ENCODE measurements around the gene EFHD1.
"Not testable (repeated sequence)": the region's sequence is repeated elsewhere in the genome, so short reads cannot be mapped to it uniquely, and the experiment has no call there.

EFHD1 gene

GRCh38 chr2:232689152-232689910 lies 55.9 kb downstream of the EFHD1 start:
- TF ChIP-seq CTCF (IDR thresholded peaks at IDR 0.05; ENCODE audit: low read depth, low read length, missing control alignments), result no peak
- no peak for DNase-seq (ENCODE audit: low read depth)

GRCh38 chr2:232691117-232691516 lies 57.7 kb downstream of the EFHD1 start:
- not testable (repeated sequence) for DNase-seq (ENCODE audit: low read depth); H3K4me3 ChIP-seq (ENCODE audit: low read depth, low read length)

More at GRCh38 chr2:232689152-232689910, 55.9 kb downstream of the EFHD1 start:
- no peak overlapping the region for H3K4me3 ChIP-seq (ENCODE audit: low read depth, low read length)

- no peak for DNase-seq (ENCODE audit: low read depth)
- no peak overlapping the region for H3K4me3 ChIP-seq (ENCODE audit: low read depth, low read length)
- TF ChIP-seq CTCF (IDR thresholded peaks at IDR 0.05; ENCODE audit: low read depth, low read length, missing control alignments), result no peak
Observed at GRCh38 chr2:232693344-232693743, 59.9 kb downstream of the EFHD1 start.

GRCh38 chr2:232696609-232697058 lies 63.2 kb downstream of the EFHD1 start:
- no peak for TF ChIP-seq CTCF (IDR thresholded peaks at IDR 0.05; ENCODE audit: low read depth, low read length, missing control alignments)
- peak overlapping the region; percentile 42 for H3K4me3 ChIP-seq (ENCODE audit: low read depth, low read length)
- no peak for DNase-seq (ENCODE audit: low read depth)

- no peak for TF ChIP-seq CTCF (IDR thresholded peaks at IDR 0.05; ENCODE audit: low read depth, low read length, missing control alignments)
- peak; percentile 82 for DNase-seq (ENCODE audit: low read depth)
- peak within 1 kb of the TSS; percentile 93 for H3K4me3 ChIP-seq (ENCODE audit: low read depth, low read length)
Observed at GRCh38 chr2:232697059-232697806, 63.8 kb downstream of the EFHD1 start, which contains the start of gene GIGYF2. GIGYF2 (plus strand) TSS chr2:232697331; CDS start chr2:232735198, 37,867 bp downstream.

- TF ChIP-seq CTCF (IDR thresholded peaks at IDR 0.05; ENCODE audit: low read depth, low read length, missing control alignments), result no peak
- no peak for DNase-seq (ENCODE audit: low read depth)
- H3K4me3 ChIP-seq (ENCODE audit: low read depth, low read length), result peak overlapping the region; percentile 93
Observed at GRCh38 chr2:232697807-232698110, 64.4 kb downstream of the EFHD1 start.

- no peak for TF ChIP-seq CTCF (IDR thresholded peaks at IDR 0.05; ENCODE audit: low read depth, low read length, missing control alignments)
- DNase-seq (ENCODE audit: low read depth), result no peak
- H3K4me3 ChIP-seq (ENCODE audit: low read depth, low read length), result peak overlapping the region; percentile 93
Observed at GRCh38 chr2:232698556-232699091, 65.2 kb downstream of the EFHD1 start.
